B cell (primary cell): ENCODE measurements around the gene SEMA3F.

Source experiments
- EZH2 ChIP-seq: IDR thresholded peaks from 2 replicates; pipeline ENCODE4 v1.6.1; 2012; ENCODE audit warnings: borderline replicate concordance, low read depth, mild to moderate bottlenecking, moderate library complexity, low read length; ENCODE audit not compliant: insufficient read depth, poor library complexity, severe bottlenecking
- TF ChIP-seq, protein P1 (sequence below): fragments of 200-600 bp; IDR thresholded peaks from one replicate; pipeline ENCODE4 v1.8.0; 2022; ENCODE audit warnings: antibody characterized with exemption, mild to moderate bottlenecking

DNA sequence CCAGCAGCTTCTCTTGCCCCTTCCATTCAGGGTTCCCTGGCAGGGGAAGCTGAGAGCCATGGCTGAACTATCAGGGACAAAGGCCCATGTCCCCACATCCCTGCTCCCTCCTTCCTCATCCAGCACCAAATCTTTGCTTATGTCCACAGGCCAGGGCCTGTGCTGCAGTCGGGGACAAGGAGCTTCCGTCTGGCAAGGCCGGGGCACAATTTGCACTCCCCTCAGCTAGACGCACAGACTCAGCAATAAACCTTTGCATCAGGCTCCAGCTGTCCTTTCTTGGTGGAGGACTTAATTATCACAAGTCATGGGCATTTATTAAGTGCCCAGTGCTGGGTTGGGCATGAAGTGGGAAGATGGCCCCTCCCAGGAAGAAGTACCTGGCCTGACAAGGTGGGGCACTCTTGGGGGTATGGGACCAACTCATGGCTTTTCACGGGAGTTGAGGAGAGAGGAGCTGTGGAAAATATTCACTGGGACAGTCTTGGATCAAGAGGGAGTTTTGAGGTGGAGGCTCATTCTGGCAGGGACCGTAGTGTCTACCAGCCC is 41.2 kb downstream of the SEMA3F start:
- TF ChIP-seq, protein P1, sequence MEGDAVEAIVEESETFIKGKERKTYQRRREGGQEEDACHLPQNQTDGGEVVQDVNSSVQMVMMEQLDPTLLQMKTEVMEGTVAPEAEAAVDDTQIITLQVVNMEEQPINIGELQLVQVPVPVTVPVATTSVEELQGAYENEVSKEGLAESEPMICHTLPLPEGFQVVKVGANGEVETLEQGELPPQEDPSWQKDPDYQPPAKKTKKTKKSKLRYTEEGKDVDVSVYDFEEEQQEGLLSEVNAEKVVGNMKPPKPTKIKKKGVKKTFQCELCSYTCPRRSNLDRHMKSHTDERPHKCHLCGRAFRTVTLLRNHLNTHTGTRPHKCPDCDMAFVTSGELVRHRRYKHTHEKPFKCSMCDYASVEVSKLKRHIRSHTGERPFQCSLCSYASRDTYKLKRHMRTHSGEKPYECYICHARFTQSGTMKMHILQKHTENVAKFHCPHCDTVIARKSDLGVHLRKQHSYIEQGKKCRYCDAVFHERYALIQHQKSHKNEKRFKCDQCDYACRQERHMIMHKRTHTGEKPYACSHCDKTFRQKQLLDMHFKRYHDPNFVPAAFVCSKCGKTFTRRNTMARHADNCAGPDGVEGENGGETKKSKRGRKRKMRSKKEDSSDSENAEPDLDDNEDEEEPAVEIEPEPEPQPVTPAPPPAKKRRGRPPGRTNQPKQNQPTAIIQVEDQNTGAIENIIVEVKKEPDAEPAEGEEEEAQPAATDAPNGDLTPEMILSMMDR = no peak
- TF ChIP-seq EZH2 = no peak
